ENCODE results near the gene PHF20.

GRCh38 chr20:35743693-35744491, 27.9 kb upstream of the PHF20 start:
- TF ChIP-seq MAX (IDR thresholded peaks at IDR 0.05) (no peak), ATF2 (IDR thresholded peaks at IDR 0.05; ENCODE audit: low read length) (no peak), RXRA (IDR thresholded peaks at IDR 0.05; ENCODE audit: insufficient read depth, low read depth, low read length) (no peak)
